Activated B cell treated with CpG ODN at 0.5 μM for 24 hours (primary cell): ENCODE data around the gene C5orf46. TPM values are rescaled to one million over a fixed set of nuclear protein-coding genes. Genes with fewer than 3 reads are reported as not detected.

Source experiments
- ATAC-seq: fragments of 200-7000 bp; cut with Tn5 transposase; one replicate; pipeline ENCODE4 v1.10.0; 2021; ENCODE audit warnings: low read depth, mild to moderate bottlenecking, moderate library complexity
- CTCF ChIA-PET: fragments of 350-600 bp; sonication (Branson Sonifier 250); formaldehyde crosslinking; loops from one replicate; lab custom pipeline; 2021; ENCODE audit warnings: antibody characterized with exemption; lab: Charles Lee
- POLR2A ChIA-PET: fragments of 350-600 bp; sonication (Branson Sonifier 250); formaldehyde crosslinking; loops from one replicate; lab custom pipeline; 2021; ENCODE audit warnings: antibody characterized with exemption; lab: Charles Lee
- DNase-seq: peaks from one replicate; pipeline ENCODE4 v3.0.0; 2022
- H3K27ac Mint-ChIP-seq: one replicate; pipeline ENCODE4 v1.8.0; 2020; ENCODE audit warnings: mixed read lengths
- H3K27me3 Mint-ChIP-seq: one replicate; pipeline ENCODE4 v1.8.0; 2021; ENCODE audit warnings: mixed read lengths
- H3K36me3 Mint-ChIP-seq: one replicate; pipeline ENCODE4 v1.8.0; 2021; ENCODE audit warnings: low read depth, mixed read lengths
- H3K4me1 Mint-ChIP-seq: one replicate; pipeline ENCODE4 v1.8.0; 2021; ENCODE audit warnings: mixed read lengths
- H3K4me3 Mint-ChIP-seq: one replicate; pipeline ENCODE4 v1.8.0; 2020; ENCODE audit warnings: mild to moderate bottlenecking, mixed read lengths
- H3K9me3 Mint-ChIP-seq: one replicate; pipeline ENCODE4 v1.8.0; 2020; ENCODE audit warnings: mixed read lengths
- intact Hi-C: fragments of 100-400 bp; cut with micrococcal nuclease; formaldehyde crosslinking; loops from one replicate; pipeline ENCODE4 v1.15.1; 2024
- total RNA-seq: library from RNA; stranded (reverse); gene quantifications from 2 replicates; pipeline ENCODE4 v1.2.3, GENCODE V29; 2022
- TF ChIP-seq, protein P1 (sequence below): fragments of 200-600 bp; IDR thresholded peaks from one replicate; pipeline ENCODE4 v1.8.0; 2022; ENCODE audit warnings: antibody characterized with exemption, mild to moderate bottlenecking

Gene C5orf46
- total RNA-seq, 1 donor from 2014 or later = not detected

DNA sequence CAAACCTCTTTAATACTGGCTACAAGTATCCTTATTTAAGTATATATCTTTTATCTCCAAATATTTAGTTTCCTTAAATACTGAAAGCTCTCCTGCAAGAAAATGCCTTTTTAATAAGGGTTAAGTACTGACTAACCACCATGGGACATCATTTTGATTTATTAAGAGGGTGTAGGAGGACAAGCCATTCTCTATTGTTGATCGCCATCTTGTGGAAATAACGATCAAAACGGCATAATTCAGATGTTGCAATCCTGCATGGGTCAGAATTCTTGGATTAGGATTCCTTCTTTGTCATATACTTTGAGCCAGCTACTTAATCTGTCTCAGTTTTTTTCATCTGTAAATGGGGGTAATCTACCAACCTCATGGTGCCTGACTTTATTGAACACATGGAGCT is 28.7 kb upstream of the C5orf46 start:
- no peaks in the 10 kb centered on the region for H3K4me1 Mint-ChIP-seq
- TF ChIP-seq, protein P1, sequence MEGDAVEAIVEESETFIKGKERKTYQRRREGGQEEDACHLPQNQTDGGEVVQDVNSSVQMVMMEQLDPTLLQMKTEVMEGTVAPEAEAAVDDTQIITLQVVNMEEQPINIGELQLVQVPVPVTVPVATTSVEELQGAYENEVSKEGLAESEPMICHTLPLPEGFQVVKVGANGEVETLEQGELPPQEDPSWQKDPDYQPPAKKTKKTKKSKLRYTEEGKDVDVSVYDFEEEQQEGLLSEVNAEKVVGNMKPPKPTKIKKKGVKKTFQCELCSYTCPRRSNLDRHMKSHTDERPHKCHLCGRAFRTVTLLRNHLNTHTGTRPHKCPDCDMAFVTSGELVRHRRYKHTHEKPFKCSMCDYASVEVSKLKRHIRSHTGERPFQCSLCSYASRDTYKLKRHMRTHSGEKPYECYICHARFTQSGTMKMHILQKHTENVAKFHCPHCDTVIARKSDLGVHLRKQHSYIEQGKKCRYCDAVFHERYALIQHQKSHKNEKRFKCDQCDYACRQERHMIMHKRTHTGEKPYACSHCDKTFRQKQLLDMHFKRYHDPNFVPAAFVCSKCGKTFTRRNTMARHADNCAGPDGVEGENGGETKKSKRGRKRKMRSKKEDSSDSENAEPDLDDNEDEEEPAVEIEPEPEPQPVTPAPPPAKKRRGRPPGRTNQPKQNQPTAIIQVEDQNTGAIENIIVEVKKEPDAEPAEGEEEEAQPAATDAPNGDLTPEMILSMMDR = no peak
- H3K4me3 Mint-ChIP-seq = no peak overlapping the region
- H3K27me3 Mint-ChIP-seq = no peaks in the 10 kb centered on the region
- no peak overlapping the region for H3K27ac Mint-ChIP-seq
- ATAC-seq (no peak), DNase-seq (no peak)
- H3K36me3 Mint-ChIP-seq = no peaks in the 10 kb centered on the region
- intact Hi-C loops = no loop called here
- POLR2A ChIA-PET = no interaction called here
- CTCF ChIA-PET = no interaction called here
- H3K9me3 Mint-ChIP-seq = peaks cover 2% of the 10 kb centered on the region

DNA sequence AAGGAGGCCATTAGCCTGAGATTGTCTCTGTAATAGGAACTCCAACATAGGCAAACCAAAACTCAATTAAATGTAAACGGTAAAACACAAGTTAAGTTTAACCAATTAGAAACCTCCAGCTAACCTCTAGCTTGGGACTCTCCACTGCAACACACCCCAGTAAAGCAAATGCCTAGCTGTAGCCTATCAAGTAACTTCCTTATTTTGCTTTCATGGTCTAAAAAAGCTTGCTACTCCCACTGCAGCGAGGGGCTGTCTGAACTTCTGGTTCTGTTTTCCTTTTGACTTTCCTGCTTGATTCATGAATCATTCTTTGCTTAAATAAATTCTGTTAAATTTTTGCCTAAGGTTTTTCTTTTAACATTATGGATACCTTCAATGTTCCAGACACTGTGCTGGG is 24.4 kb upstream of the C5orf46 start:
- TF ChIP-seq, protein P1 = no peak
- POLR2A ChIA-PET = no interaction called here
- Mint-ChIP-seq H3K4me3 (no peak overlapping the region), H3K4me1 (no peaks in the 10 kb centered on the region), H3K27ac (no peak overlapping the region), H3K9me3 (peaks cover 2% of the 10 kb centered on the region), H3K36me3 (no peaks in the 10 kb centered on the region), H3K27me3 (no peaks in the 10 kb centered on the region)
- intact Hi-C loops = no loop called here
- no peak for ATAC-seq
- CTCF ChIA-PET = no interaction called here
- no peak for DNase-seq

DNA sequence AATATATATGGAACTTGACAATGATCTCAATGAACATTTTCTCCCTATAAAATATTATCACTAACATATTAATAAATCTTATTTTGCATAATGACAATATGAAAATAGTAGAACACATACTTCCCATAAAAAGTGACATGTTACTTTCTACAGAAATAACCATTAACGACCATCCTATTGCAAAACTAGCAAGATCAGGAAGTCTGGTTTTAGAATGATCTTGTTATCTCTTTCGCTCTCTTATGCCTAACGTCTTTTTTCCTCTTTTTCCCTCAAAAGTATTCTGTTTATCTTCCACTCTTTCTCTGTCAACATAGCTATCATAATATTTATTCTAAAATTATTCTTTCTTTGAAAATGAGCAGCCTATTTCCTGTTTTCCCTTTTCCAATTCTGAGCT is 21.6 kb upstream of the C5orf46 start:
- Mint-ChIP-seq H3K4me1 (no peaks in the 10 kb centered on the region), H3K4me3 (no peak overlapping the region), H3K36me3 (no peaks in the 10 kb centered on the region), H3K27ac (no peak overlapping the region), H3K27me3 (no peaks in the 10 kb centered on the region), H3K9me3 (peaks cover 2% of the 10 kb centered on the region)
- POLR2A ChIA-PET = no interaction called here
- DNase-seq (no peak), ATAC-seq (no peak)
- CTCF ChIA-PET = no interaction called here
- intact Hi-C loops = no loop called here
- TF ChIP-seq, protein P1 = no peak

DNA sequence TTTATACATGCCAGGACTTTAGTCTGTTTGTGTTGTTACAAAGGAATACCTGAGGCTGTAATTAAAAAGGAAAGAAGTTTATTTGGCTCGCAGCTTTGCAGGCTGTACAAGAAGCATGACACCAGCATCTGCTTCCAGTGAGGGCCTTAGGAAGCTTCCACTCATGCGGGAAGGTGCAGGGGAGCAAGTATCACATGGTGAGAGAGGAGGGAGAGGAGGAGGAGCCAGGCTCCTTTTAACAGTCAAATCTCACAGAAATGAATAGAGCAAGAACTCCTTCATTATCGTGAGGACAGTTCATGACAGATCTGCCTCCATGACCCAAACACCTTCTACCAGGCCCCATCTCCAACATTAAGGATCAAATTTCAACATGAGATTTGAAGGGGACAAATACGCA is 18.7 kb upstream of the C5orf46 start:
- no peak for ATAC-seq
- Mint-ChIP-seq H3K4me1 (no peaks in the 10 kb centered on the region), H3K36me3 (no peaks in the 10 kb centered on the region), H3K27ac (no peak overlapping the region), H3K27me3 (no peaks in the 10 kb centered on the region), H3K4me3 (no peak overlapping the region), H3K9me3 (no peaks in the 10 kb centered on the region)
- TF ChIP-seq, protein P1 = no peak
- ChIA-PET POLR2A (no interaction called here), CTCF (no interaction called here)
- DNase-seq = no peak
- intact Hi-C loops = no loop called here

DNA sequence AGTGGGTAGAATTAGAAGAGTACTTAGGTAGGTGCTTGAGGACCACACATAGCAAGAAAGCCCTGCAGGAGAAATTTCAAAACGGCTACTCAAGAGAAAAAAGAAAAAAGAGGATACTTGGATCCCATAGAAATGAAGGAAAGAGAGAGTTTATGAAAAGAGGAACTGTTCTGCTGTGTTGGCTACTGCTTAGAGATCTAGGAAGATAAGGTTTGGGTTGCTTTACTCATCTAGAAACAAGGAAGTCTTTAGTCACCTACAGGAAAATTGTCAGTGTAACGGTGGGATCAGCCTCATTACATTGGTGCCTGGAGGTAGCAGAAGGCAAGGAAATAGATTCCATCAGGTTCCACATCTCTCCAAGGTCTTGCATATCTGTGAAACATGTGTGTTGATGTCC is 14.8 kb upstream of the C5orf46 start:
- intact Hi-C loops = no loop called here
- no peak overlapping the region for H3K27ac Mint-ChIP-seq
- POLR2A ChIA-PET = no interaction called here
- H3K9me3 Mint-ChIP-seq = no peaks in the 10 kb centered on the region
- no peak overlapping the region for H3K4me3 Mint-ChIP-seq
- no peak for DNase-seq
- ATAC-seq = no peak
- TF ChIP-seq, protein P1 = no peak
- CTCF ChIA-PET = no interaction called here
- no peaks in the 10 kb centered on the region for H3K27me3 Mint-ChIP-seq
- H3K36me3 Mint-ChIP-seq = no peaks in the 10 kb centered on the region
- H3K4me1 Mint-ChIP-seq = no peaks in the 10 kb centered on the region
